Activated naive CD4-positive, alpha-beta T cell treated with Interleukin-2 at 50 U/mL for 16 hours (primary cell): ENCODE measurements around the gene PFN1.

Experiments used
- DNase-seq: peaks from one replicate; pipeline ENCODE4 v3.0.0-alpha.2; 2020

PFN1 gene

DNA sequence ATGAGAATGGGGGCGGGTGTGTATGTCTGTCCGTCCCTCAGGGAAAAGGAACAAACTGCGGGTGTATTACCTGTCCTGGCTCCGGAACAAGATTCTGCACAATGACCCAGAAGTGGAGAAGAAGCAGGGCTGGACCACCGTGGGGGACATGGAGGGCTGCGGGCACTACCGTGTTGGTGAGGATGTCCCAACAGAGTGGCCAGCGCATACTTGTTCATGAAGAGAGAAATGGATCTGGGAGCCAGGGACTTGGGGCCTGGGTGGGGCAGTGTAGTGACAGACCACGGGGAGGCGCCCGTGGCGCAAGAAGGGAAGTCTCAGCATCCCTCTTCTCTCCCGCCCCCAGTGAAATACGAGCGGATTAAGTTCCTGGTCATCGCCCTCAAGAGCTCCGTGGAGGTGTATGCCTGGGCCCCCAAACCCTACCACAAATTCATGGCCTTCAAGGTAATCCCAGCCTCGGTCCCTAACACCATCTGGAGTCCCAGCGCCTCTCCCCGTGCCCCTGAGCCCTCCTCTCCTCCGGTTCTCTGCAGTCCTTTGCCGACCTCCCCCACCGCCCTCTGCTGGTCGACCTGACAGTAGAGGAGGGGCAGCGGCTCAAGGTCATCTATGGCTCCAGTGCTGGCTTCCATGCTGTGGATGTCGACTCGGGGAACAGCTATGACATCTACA, 52.5 kb downstream of the PFN1 start:
- DNase-seq = no peak
